GM18951 (cell line): ENCODE results near the gene ACTR2.
"Not testable (repeated sequence)": the region's sequence is repeated elsewhere in the genome, so short reads cannot be mapped to it uniquely, and the experiment has no call there.

Experiments
- POLR2A ChIP-seq: IDR thresholded peaks from 4 replicates; pipeline ENCODE4 v1.6.1; 2011; ENCODE audit warnings: mild to moderate bottlenecking; ENCODE audit not compliant: insufficient read length, insufficient read depth; ENCODE audit errors: extremely low read depth
- in situ Hi-C: fragments of 300-500 bp; cut with MboI; formaldehyde crosslinking; loops from one replicate; pipeline ENCODE4 v1.12.0; 2022; ENCODE audit warnings: low sequenced_read_pairs, mixed read lengths, inconsistent platforms; ENCODE audit not compliant: unreplicated experiment

The ACTR2 gene

DNA sequence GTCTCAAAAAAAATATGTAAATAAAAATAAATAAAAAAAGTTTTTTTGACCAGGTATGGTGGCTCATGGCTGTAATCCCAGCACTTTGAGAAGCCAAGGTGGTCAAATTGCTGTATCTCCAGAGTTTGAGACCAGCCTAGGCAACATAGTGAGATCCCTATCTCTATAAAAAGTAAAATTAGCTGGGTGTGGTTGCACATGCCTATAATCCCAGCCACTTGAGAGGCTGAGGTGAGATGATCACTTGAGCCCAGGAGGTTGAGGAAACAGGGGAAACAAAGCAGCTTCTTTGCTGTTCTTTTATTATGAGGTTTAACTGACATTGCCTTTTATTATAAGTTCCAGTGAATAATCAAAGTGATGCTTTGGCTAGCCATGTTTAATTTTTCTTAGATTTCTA is 25.0 kb downstream of the ACTR2 start:
- in situ Hi-C loops: no loop called here
- no peak for TF ChIP-seq POLR2A

DNA sequence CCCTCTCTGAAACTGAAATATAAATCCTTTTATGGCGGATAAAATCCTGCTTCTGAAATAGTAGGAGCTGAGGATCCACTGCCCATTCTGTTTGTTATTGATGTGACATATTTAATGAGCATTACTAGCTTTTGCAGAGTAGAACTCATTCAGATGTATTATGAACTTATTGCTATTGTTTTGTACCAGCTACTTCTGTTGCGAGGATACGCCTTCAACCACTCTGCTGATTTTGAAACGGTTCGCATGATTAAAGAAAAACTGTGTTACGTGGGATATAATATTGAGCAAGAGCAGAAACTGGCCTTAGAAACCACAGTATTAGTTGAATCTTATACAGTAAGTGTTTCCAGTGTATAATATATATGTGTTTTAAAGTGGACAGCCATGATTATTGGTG is 27.7 kb downstream of the ACTR2 start:
- in situ Hi-C loops: no loop called here
- no peak for TF ChIP-seq POLR2A

GRCh38 chr2:65256054-65256453 is 28.4 kb downstream of the ACTR2 start:
- in situ Hi-C loops: no loop called here
- no peak for TF ChIP-seq POLR2A

DNA sequence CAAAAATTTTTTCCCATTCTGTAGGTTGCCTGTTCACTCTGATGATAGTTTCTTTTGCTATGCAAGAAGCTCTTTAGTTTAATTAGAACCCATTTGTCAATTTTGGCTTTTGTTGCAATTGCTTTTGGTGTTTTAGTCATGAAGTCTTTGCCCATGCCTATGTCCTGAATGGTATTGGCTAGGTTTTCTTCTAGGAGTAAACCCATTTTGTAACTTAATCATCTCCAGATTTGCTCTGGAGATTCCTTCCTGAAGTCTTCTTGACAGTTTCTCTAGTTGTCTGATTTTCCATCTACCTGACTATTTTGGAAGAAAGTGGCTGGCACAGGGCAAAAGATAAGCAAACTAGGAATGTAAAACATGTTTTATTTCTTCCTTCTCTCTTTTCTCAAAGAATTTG is 30.2 kb downstream of the ACTR2 start:
- in situ Hi-C loops: not testable (repeated sequence)

GRCh38 chr2:65261676-65262075 is 34.0 kb downstream of the ACTR2 start:
- no peak for TF ChIP-seq POLR2A
- in situ Hi-C loops: loop anchor here (10.0 kb wide), 1 partner anchor 283 kb away; no protein-coding TSS in a partner anchor

DNA sequence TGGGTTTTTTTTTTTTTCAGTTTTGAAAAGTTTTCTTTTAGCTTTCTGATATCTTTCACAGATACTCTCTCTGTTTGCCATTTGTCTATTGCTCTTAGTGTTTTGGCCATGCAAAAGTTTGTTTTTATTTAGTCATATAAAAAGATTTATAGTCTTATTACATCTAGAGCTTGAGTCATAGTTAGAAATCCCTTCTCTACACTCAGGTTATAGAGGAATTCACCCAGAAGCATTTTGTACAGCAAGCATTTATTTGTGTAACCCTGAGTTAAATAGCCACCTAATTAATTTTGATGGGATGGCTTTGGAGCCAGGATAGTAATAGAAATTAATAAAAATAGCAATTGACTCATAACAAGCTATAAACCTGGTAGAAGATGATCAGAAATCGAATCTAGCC is 35.6 kb downstream of the ACTR2 start:
- in situ Hi-C loops: loop anchor here (10.0 kb wide), 1 partner anchor 282 kb away; no protein-coding TSS in a partner anchor
- TF ChIP-seq POLR2A: no peak

DNA sequence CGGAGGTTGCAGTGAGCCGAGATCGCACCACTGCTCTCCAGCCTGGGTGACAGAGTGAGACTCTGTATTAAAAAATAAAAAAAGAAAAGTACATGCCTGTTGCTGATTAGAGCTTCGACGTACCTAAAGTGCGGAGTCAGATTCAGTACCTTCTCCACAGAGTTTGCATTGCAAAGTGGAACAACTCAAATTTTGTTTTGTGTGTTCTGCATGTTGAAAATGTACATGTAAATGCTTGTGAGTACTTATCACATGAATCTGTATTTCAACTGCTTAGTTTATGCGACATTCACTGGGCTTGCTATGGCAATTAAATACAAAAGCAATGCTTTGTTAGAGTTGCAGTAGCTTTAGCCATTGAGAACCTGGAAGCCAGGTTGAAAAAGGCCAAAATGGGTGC is 36.4 kb downstream of the ACTR2 start:
- in situ Hi-C loops: loop anchor here (10.0 kb wide), 1 partner anchor 281 kb away; no protein-coding TSS in a partner anchor
- no peak for TF ChIP-seq POLR2A

DNA sequence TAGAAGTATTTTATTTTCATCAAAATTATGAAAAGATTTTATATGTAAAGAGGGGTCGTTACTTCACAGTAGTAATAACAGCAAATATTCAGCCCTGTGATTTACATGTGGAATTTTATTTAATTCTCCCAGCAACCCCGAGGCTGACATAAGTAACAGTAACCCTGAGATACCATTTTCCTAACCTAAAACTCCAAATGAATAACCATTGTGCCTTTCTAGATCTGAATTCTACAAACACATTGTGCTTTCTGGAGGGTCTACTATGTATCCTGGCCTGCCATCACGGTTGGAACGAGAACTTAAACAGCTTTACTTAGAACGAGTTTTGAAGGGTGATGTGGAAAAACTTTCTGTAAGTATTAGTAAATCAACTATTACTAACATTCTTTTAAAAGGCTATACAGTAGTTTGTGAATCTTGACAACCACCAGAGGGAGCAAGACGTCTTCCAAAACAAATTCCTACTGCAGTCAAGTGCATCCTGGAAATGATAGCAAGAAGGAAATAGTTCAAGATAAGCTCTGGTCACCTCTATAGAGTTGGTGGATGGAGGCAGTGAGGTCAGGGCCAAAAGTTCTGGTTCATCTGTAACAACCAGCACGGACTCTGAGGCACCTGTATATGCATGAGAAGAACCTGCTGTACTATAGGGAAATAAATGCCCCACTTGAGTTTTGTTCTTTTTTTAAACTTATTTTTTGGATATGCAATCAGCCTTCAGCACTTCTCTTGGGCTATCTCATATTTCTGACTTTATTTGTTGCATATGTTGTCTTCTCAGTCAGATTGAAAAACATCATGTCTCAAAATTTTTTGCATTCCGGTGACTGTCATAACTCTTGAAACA is 37.4 kb downstream of the ACTR2 start:
- in situ Hi-C loops: loop anchor here (10.0 kb wide), 1 partner anchor 280 kb away; no protein-coding TSS in a partner anchor
- TF ChIP-seq POLR2A: no peak

DNA sequence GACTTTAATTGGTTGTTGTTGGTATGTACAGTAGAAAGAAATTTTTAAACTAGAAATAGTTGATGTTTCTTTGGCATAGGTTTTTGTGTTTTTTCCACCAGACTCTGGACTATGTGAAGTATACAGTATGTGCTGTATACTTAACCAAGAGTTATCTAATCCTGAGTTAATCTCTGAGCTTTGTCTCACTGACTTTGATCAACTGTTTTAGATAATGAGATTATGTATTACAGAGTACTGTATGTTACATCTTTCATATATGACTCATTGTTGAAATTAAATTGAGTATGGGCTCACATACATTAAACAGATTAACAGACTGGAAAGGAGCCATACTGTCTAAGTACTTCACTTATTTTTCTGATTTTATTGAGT is 38.0 kb downstream of the ACTR2 start:
- TF ChIP-seq POLR2A: no peak
- in situ Hi-C loops: loop anchor here (10.0 kb wide), 1 partner anchor 279 kb away; no protein-coding TSS in a partner anchor

- in situ Hi-C loops: loop anchor here (10.0 kb wide), 1 partner anchor 278 kb away; no protein-coding TSS in a partner anchor
- TF ChIP-seq POLR2A: no peak
Measured at GRCh38 chr2:65267008-65267407, 39.4 kb downstream of the ACTR2 start.

DNA sequence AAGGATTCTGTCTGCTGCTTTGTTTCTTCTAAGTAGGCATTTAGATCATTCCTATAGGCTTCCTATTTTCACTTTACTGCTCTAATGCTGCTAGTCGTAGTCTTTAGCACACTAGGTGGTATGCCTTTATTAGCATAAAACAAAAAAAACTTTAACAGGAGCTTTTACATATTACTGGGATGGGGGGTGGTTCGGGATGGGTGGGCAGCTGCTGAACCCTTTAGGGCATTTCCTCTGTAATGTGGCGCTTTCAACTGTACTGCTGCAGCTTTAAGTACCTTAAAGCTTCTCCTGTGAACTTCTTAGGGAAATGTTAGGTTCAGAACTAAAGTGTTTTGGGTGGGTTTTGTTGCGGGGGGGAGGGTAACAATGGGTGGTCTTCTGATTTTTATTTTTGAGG is 41.3 kb downstream of the ACTR2 start:
- in situ Hi-C loops: loop anchor here (10.0 kb wide), 1 partner anchor 276 kb away; no protein-coding TSS in a partner anchor
- TF ChIP-seq POLR2A: no peak

GRCh38 chr2:65273344-65273743 is 45.7 kb downstream of the ACTR2 start:
- TF ChIP-seq POLR2A: no peak
- in situ Hi-C loops: no loop called here

DNA sequence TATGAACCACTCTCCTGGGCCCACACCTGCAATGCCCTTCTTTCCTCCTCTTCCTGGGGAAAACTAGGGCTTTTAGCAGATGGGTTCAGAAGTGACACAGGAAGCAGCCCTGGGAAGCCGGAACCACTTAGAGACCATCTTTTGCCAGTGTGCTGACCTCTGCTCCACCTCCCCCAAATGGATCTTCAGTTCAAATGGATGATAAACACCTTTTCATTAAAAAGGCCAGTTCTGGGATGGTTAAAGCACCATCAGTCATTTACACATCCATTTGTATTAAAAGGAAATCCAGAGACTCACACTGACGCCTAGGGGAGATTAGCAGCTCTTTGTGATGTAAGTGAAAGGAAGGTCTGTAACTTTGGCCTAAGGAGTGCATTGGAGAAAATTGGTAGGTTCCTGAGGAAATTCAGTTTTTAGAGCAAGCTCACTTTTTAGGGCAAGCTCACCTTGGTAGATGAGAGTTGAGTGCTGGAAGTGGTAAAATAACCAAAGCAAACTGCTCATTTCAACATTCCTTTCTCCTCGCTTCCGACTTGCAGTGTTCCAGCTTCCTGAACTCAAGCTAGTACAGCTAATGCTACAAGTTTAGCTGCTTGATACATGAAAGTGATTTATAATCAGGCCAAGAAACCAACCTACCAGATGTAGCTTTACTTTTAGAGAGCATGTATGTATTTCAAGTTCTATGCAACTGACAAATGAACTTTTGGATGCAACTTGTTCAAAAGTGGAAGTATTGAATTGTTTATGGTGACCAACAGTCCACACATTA is 47.7 kb downstream of the ACTR2 start:
- in situ Hi-C loops: no loop called here

More for the DNA sequence above, 47.7 kb downstream of the ACTR2 start:
- TF ChIP-seq POLR2A: no peak
